Tibial artery (tissue), 4 donors: Measurements from ENCODE around the gene TM7SF2.

Experiments
- DNase-seq, 2 donors: peaks; one replicate each; pipeline ENCODE4 v3.0.0-alpha.2; 2019
- H3K27ac ChIP-seq, 2 donors: fragments of 200-600 bp; sonication (generic) in 1 of 2; 1 replicate in 1 of 2; 2 replicates in 1 of 2; pipeline ENCODE4 v1.5.1; 2018 to 2019; ENCODE audit warnings: mild to moderate bottlenecking in 1 of 2
- H3K27me3 ChIP-seq, 2 donors: fragments of 200-600 bp; sonication (generic) in 1 of 2; one replicate each; pipeline versions ENCODE4 v1.5.1 to v1.6.0; 2016 to 2019
- H3K36me3 ChIP-seq, 3 donors: fragments of 200-600 bp; sonication (generic) in 2 of 3; one replicate each; pipeline ENCODE4 v1.5.1; 2016 to 2019; ENCODE audit warnings: mild to moderate bottlenecking in 2 of 3
- H3K4me1 ChIP-seq, 4 donors: fragments of 200-600 bp; sonication (generic) in 2 of 4; 1 replicate in 3 of 4; 2 replicates in 1 of 4; pipeline ENCODE4 v1.5.1; 2016 to 2019
- H3K4me3 ChIP-seq, 2 donors: fragments of 200-600 bp; sonication (generic) in 1 of 2; 1 replicate in 1 of 2; 2 replicates in 1 of 2; pipeline ENCODE4 v1.5.1; 2018 to 2019; ENCODE audit warnings: mild to moderate bottlenecking in 2 of 2
- H3K9me3 ChIP-seq, 3 donors: fragments of 200-600 bp; sonication (generic) in 1 of 3; one replicate each; pipeline ENCODE4 v1.5.1; 2016 to 2019
- CTCF ChIP-seq, 2 experiments: fragments of 200-600 bp in 1 of 2; fragments of 450-650 bp in 1 of 2; IDR thresholded peaks; one replicate each; pipeline ENCODE4 v1.5.1; 2017 to 2019; ENCODE audit warnings: antibody characterized with exemption in 2 of 2, mild to moderate bottlenecking in 1 of 2, moderate library complexity in 1 of 2
- intact Hi-C: fragments of 100-400 bp; cut with DNase I; formaldehyde crosslinking; loops from one replicate; pipeline ENCODE4 v1.15.0; 2023; ENCODE audit warnings: low total_unique reads

TM7SF2 gene

DNA sequence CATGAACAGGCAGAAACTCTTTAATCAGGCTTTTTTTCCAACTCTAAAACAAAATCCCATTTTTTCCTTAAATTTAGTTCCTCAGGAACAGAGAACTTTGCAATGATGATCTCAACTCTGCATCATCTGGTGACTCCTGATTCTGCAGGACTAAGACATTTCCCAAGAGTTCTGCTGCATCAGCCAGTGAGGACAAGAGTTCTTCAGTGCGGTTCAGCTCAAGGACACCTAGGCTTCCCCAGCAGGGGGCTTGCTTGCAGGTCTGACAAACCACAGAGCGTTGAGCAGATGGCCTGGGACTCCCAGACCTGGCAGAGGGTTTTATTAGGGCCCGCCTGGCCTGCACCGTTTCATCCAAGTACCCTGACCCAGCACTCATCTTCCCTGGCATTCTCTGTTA, 34.2 kb upstream of the TM7SF2 start:
- no peak for DNase-seq

GRCh38 chr11:65078151-65078550, 33.5 kb upstream of the TM7SF2 start:
- Histone ChIP-seq H3K4me1 (peaks cover 0 to under 1% (median 0%) of the 10 kb centered on the region in 4 donors), H3K36me3 (no peaks in the 10 kb centered on the region), H3K4me3 (no peak overlapping the region), H3K27ac (no peak overlapping the region), H3K27me3 (no peaks in the 10 kb centered on the region), H3K9me3 (no peaks in the 10 kb centered on the region)
- peak; percentile 24 to 27 for TF ChIP-seq CTCF (IDR thresholded peaks at IDR 0.05)
- intact Hi-C loops: no loop called here
- DNase-seq: no peak

More for the DNA sequence above, 34.2 kb upstream of the TM7SF2 start:
- intact Hi-C loops: no loop called here
- no peaks in the 10 kb centered on the region for H3K36me3 ChIP-seq
- H3K27me3 ChIP-seq: no peaks in the 10 kb centered on the region
- no peak for TF ChIP-seq CTCF (IDR thresholded peaks at IDR 0.05)
- H3K4me3 ChIP-seq: no peak overlapping the region
- no peaks in the 10 kb centered on the region for H3K9me3 ChIP-seq
- no peak overlapping the region for H3K27ac ChIP-seq
- H3K4me1 ChIP-seq: no peaks in the 10 kb centered on the region

- Histone ChIP-seq H3K4me1 (peaks cover 0 to 7% (median 6%) of the 10 kb centered on the region in 4 donors), H3K27me3 (no peaks in the 10 kb centered on the region), H3K27ac (no peak overlapping the region), H3K9me3 (no peaks in the 10 kb centered on the region), H3K36me3 (no peaks in the 10 kb centered on the region), H3K4me3 (no peak overlapping the region)
- no peak for TF ChIP-seq CTCF (IDR thresholded peaks at IDR 0.05)
- intact Hi-C loops: no loop called here
- DNase-seq: no peak
Measured at GRCh38 chr11:65078786-65079342, 32.8 kb upstream of the TM7SF2 start.

DNA sequence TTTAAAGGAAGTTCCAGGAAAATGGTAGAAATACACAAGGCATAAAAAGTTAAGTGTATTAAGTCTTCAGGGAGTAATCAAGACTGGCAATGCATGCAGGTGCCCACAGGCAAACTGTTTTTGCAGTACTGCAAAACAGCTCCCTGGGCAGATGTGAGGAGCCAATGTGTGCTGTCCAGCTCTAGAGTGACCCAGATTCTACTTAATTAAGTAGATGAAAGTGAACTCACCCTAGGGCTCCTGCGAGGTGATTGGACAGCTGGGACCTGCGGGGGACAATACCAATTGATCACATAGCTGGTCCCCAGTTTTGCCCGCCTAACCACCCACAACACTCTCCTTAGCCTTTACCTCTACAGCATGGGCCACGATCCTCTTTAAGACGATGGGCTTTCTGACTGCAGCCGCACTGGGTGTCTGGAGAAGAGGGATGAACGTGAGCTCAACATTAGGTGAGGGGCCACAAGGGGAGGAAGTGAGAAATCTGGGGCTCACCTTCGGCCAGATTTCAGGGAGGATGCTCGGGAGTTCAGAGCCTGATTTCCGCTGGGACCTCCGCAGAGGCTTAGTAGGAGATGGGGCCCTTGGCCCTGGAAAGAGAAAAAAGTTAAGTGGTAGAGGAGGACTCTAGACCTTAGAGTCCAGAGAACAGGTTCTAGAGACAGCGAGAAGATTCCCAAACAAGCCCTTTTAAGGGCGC, 28.4 kb upstream of the TM7SF2 start:
- Histone ChIP-seq H3K4me3 (peak overlapping the region; percentile 67 to 70), H3K4me1 (peaks cover 0 to 21% (median 17%) of the 10 kb centered on the region in 4 donors), H3K27ac (peak overlapping the region; percentile 87 to 88), H3K9me3 (no peaks in the 10 kb centered on the region), H3K27me3 (no peaks in the 10 kb centered on the region), H3K36me3 (peaks cover 18 to 29% (median 22%) of the 10 kb centered on the region in 3 donors)
- no peak for DNase-seq
- intact Hi-C loops: no loop called here
- TF ChIP-seq CTCF (IDR thresholded peaks at IDR 0.05): no peak

GRCh38 chr11:65083834-65084597, 27.7 kb upstream of the TM7SF2 start, which contains the start of the genes CDCA5 and ZFPL1:
CDCA5 (minus strand) TSS chr11:65084040; CDS start chr11:65083978, 62 bp downstream.
ZFPL1 (plus strand) TSS chr11:65084222; CDS start chr11:65084699, 477 bp downstream.
- H3K4me3 ChIP-seq: peak within 1 kb of the TSS; percentile 67 to 70
- peak; percentile 93 to 97 for DNase-seq
- H3K4me1 ChIP-seq: peaks cover 0 to 21% (median 17%) of the 10 kb centered on the region in 4 donors
- no peaks in the 10 kb centered on the region for H3K27me3 ChIP-seq
- intact Hi-C loops: no loop called here
- H3K36me3 ChIP-seq: peaks cover 25 to 36% (median 30%) of the 10 kb centered on the region in 3 donors
- peak in 1 of 2 experiments; percentile 29 for TF ChIP-seq CTCF (IDR thresholded peaks at IDR 0.05)
- H3K27ac ChIP-seq: peak within 1 kb of the TSS; percentile 87 to 88
- no peaks in the 10 kb centered on the region for H3K9me3 ChIP-seq
